BLaER1 (cell line): ENCODE measurements around the gene TTYH3.
A peak's percentile ranks its signal among the peaks of the same experiment; 100 is the strongest.

Experiments
- H3K27ac ChIP-seq: shearing (Covaris generic); formaldehyde crosslinking; 2 replicates; pipeline ENCODE4 v1.8.1; 2022
- H3K27me3 ChIP-seq: shearing (Covaris generic); formaldehyde crosslinking; 2 replicates; pipeline ENCODE4 v1.8.1; 2022
- H3K36me3 ChIP-seq: shearing (Covaris generic); formaldehyde crosslinking; 2 replicates; pipeline ENCODE4 v1.8.1; 2022
- H3K4me1 ChIP-seq: shearing (Covaris generic); formaldehyde crosslinking; 2 replicates; pipeline ENCODE4 v1.8.1; 2022
- H3K4me2 ChIP-seq: shearing (Covaris generic); formaldehyde crosslinking; 2 replicates; pipeline ENCODE4 v1.8.1; 2022
- H3K4me3 ChIP-seq: shearing (Covaris generic); formaldehyde crosslinking; 2 replicates; pipeline ENCODE4 v1.8.1; 2022
- H3K9ac ChIP-seq: shearing (Covaris generic); formaldehyde crosslinking; 2 replicates; pipeline ENCODE4 v1.8.1; 2022
- H3K9me3 ChIP-seq: shearing (Covaris generic); formaldehyde crosslinking; 2 replicates; pipeline ENCODE4 v1.8.1; 2022
- H4K20me1 ChIP-seq: shearing (Covaris generic); formaldehyde crosslinking; 2 replicates; pipeline ENCODE4 v1.8.1; 2022
- Cebpa-rat ChIP-seq: shearing (Covaris generic); IDR thresholded peaks from 2 replicates; pipeline ENCODE4 v1.8.1; 2022

TTYH3 gene

DNA sequence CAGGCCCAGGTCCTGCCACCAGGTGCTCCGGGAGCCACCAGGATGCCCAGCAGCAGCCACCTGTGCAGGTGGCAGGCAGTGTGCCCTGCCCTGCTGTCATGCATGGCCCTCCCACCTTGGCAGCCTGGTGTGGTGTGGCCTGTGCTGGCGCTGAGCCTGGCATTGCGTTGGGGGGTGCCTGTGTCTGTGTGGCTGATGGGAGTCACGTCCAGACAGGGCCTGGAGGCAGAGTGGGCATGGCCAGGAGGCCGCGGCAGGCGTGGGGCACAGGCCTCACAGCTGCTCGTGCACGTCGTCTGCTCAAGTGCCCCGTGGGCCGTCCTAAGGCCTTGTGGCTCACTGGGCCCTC, 8.7 kb downstream of the TTYH3 start:
- Histone ChIP-seq H3K36me3 (peaks cover 41% of the 10 kb centered on the region), H3K4me3 (peak overlapping the region; percentile 58), H3K27ac (peak overlapping the region; percentile 97), H3K9ac (peak overlapping the region; percentile 81), H3K4me2 (peak overlapping the region; percentile 97), H4K20me1 (peaks cover 95% of the 10 kb centered on the region), H3K9me3 (no peaks in the 10 kb centered on the region), H3K27me3 (no peaks in the 10 kb centered on the region), H3K4me1 (peaks cover 100% of the 10 kb centered on the region)
- TF ChIP-seq Cebpa-rat, result no peak

DNA sequence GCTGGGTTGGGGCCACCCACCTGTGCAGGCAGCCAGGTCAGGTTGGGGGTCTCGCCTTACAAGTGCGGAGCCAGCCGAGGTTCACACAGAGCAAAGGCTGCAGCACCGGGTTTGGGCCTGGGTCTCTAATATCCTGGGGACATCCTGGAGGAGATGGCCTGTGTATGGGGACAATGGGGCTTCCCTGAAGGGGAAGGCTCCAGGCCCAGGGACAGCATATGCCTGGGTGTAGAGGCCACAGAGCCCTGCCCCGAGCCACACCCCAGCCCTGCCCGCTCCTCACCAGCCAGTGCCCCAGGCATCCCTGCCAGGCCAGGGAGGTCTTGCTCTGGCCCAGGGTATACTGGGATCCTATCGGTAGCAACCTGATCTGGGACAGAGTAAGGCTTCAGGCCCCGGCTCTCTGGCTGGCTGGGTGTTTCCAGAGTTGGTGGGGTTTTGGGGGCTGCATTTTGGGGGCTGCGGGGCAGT, 9.1 kb downstream of the TTYH3 start:
- peak overlapping the region; percentile 97 for H3K4me2 ChIP-seq
- peak overlapping the region; percentile 97 for H3K27ac ChIP-seq
- peaks cover 100% of the 10 kb centered on the region for H3K4me1 ChIP-seq
- peaks cover 37% of the 10 kb centered on the region for H3K36me3 ChIP-seq
- no peaks in the 10 kb centered on the region for H3K9me3 ChIP-seq
- peak overlapping the region; percentile 58 for H3K4me3 ChIP-seq
- peak overlapping the region; percentile 81 for H3K9ac ChIP-seq
- peaks cover 95% of the 10 kb centered on the region for H4K20me1 ChIP-seq
- no peaks in the 10 kb centered on the region for H3K27me3 ChIP-seq
- TF ChIP-seq Cebpa-rat, result no peak

DNA sequence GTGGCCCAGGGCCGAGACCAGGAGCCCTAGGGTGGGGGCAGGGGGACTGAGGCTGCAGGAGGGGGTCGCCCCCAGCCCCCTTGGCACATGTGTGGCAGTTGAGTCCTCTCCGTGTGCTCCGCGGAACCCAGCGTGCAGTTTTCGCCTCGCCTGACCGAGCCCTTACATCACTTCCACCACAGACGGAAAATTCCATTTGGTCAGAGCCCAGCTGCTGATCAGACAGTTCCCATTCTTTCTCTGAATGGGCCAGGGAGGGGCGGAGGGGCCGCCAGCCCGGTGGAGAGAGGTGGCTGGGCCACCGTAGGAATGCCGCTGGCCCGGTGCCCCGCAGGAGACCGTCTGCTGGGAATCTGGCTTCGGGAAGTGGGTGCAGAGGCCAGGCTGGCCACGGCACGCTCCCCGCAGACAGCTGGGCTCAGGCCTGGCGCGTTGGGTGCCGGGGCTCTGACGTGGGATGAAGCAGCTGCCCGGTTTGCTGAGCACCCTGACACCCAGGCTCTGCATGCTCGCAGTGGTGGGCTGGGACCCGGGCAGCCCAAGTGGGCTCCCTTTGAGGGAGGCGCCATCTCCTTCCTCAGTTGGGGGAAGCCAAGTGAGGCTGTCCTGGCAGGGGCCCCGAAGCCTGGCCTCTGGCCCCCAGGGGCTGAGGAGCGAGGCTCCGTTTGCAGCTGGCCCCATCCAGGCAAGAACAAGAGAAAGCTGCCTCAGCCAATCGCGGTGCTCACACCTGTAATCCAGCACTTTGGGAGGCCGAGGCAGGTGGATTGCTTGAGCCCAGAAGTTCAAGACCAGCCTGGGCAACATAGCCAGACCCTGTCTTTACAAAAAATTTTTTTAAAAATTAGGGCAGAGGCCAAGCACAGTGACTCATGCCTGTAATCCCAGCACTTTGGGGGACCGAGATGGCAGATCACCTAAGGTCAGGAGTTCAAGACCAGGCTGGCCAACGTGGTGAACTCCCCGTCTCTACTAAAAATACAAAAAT, 9.9 kb downstream of the TTYH3 start:
- Histone ChIP-seq H3K27ac (peak overlapping the region; percentile 97), H3K9me3 (no peaks in the 10 kb centered on the region), H3K9ac (peak overlapping the region; percentile 81), H3K4me2 (peak overlapping the region; percentile 97), H3K4me3 (peak overlapping the region; percentile 58), H3K27me3 (no peaks in the 10 kb centered on the region), H4K20me1 (peaks cover 95% of the 10 kb centered on the region), H3K4me1 (peaks cover 100% of the 10 kb centered on the region), H3K36me3 (peaks cover 35% of the 10 kb centered on the region)
- TF ChIP-seq Cebpa-rat, result peak; percentile 70; the same call in 1 of the 2 replicates

DNA sequence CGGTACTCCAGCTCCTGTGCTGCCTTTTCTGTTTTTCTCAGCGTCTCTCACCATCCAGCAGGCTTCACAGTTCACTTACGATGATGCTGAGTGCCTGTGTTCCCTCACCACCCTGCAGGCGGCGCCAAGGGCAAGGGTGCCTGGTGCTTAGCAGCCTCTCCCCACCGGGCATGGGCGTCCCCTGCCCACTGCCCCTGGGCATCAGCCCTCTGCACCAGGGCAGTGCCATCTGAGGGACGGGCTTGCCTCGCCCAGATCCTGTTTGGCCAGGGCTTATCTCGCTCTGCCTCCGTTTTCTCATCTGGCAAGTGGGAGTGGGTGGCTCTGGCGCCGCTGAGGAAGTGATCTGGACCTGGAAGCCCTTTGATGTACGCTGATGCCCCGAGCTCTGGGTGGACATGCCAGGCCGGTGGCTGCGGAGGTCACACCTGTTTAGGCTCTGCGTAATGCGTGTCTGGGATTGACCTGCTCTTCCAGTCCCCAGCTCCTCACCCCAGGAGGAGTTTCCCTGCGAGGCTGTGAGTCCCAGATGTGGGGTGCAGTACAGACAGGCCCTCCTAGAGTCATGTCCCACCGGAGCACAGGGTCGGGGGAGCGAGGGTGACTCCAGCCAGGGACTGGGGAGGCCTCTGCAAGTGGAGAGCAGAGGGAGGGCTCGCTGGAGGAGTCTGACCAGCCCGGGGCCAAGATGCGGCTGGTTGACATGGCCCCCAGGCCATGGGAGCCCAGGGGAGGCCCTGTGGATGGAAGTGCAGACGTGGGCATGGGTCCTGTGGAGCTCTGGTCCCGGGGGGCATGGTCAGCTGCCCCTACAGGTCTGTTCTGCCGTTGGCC, 11.8 kb downstream of the TTYH3 start:
- H3K4me2 ChIP-seq, result peak overlapping the region; percentile 97
- no peak for TF ChIP-seq Cebpa-rat
- peak overlapping the region; percentile 72 for H3K9ac ChIP-seq
- H3K4me3 ChIP-seq, result peak overlapping the region; percentile 55
- H3K27ac ChIP-seq, result peak overlapping the region; percentile 82
- no peaks in the 10 kb centered on the region for H3K27me3 ChIP-seq
- H3K9me3 ChIP-seq, result no peaks in the 10 kb centered on the region
- H3K36me3 ChIP-seq, result peaks cover 51% of the 10 kb centered on the region
- H3K4me1 ChIP-seq, result peaks cover 99% of the 10 kb centered on the region
- H4K20me1 ChIP-seq, result peaks cover 95% of the 10 kb centered on the region

DNA sequence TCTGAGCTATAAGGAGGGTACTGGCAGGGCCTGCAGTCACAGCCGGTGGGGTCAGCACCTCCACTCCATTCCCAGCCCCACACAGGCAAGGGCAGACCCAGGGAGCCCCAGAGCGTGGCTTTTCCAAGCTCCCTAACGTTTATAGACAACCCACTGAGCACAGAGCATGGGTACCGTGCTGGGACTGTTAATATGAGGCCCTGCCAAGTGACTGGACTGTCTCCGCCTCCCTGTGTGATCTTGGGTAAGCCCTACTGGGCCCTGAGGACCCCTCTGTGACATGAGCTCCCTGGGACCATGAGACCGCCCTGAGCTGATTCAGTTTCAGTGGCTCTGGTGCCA, 12.4 kb downstream of the TTYH3 start:
- Histone ChIP-seq H3K27ac (peak overlapping the region; percentile 82), H3K27me3 (no peaks in the 10 kb centered on the region), H3K4me2 (peak overlapping the region; percentile 97), H3K9ac (peak overlapping the region; percentile 72), H3K9me3 (no peaks in the 10 kb centered on the region), H3K4me3 (peak overlapping the region; percentile 55), H3K4me1 (peaks cover 96% of the 10 kb centered on the region), H4K20me1 (peaks cover 95% of the 10 kb centered on the region), H3K36me3 (peaks cover 51% of the 10 kb centered on the region)
- no peak for TF ChIP-seq Cebpa-rat

DNA sequence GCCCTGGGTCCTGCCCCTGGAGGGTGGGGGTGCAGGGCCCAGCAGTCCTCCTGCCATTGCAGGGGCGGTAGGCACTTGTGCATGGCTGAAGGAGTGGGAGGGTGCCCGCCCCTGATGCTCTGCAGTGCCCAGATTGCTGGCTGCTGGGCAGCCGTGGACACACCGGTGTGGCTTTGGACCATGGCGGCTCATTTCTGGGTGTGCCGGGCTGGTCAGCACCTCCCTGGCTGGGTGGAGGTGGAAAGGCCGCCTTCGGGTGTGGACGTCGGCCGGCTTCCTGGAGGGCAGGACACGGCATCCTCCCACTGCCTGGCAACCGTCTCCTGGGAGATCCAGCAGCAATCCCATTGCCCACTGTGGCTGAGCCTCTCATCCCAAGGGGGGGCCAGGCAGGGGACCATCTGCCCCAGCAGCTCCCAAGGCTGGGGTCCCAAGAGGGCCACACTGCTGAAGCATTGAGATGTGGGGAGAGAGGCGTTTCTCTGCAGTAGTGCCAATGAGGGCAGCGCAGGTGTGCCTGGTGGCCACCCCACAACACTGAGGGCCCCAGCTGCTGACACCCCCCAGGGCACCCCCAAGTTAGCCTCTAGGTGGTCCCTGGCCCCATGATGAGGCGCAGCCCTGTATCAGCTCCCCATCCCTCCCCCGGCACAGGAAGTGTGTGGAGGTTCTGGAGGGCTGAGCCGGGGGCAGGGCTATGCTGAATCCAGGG, 12.9 kb downstream of the TTYH3 start:
- no peak for TF ChIP-seq Cebpa-rat
- peaks cover 51% of the 10 kb centered on the region for H3K36me3 ChIP-seq
- H3K27ac ChIP-seq, result peak overlapping the region; percentile 82
- H4K20me1 ChIP-seq, result peaks cover 95% of the 10 kb centered on the region
- H3K4me3 ChIP-seq, result peak overlapping the region; percentile 55
- H3K9ac ChIP-seq, result peak overlapping the region; percentile 72
- H3K4me2 ChIP-seq, result peak overlapping the region; percentile 97
- no peaks in the 10 kb centered on the region for H3K27me3 ChIP-seq
- peaks cover 96% of the 10 kb centered on the region for H3K4me1 ChIP-seq
- H3K9me3 ChIP-seq, result no peaks in the 10 kb centered on the region

DNA sequence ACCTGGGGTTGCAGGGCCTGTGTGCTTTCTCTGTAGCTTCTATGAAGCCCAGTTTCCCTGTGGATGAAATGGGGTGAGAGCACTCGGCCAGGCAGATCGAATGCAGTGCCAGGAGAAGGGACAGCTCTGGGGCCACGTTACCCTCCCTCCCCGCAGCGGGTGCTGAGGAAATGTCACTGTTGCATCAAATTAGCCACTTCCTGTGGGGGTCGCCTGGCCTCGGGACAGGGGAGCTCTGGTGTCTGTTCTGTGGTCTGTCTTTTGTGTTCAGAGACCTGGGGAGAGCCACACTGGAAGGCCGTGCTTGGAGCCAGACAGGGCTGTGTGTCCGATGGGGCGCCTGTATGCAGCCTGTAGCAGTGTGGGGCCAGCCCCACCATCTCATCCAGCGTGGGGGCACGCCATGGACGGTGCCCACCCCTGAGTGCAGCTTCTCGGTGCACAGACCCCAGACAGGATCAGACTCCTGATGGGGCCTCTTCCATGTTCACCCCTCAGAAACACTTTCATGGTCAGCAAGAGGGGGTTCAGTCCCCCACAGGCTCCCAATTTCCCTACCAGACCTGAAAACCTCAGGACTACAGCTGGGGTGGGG, 13.6 kb downstream of the TTYH3 start:
- peak; percentile 74; the same call in 1 of the 2 replicates for TF ChIP-seq Cebpa-rat
- H3K27me3 ChIP-seq, result no peaks in the 10 kb centered on the region
- peaks cover 96% of the 10 kb centered on the region for H3K4me1 ChIP-seq
- H3K36me3 ChIP-seq, result peaks cover 51% of the 10 kb centered on the region
- H4K20me1 ChIP-seq, result peaks cover 95% of the 10 kb centered on the region
- H3K27ac ChIP-seq, result peak overlapping the region; percentile 82
- peak overlapping the region; percentile 97 for H3K4me2 ChIP-seq
- peak overlapping the region; percentile 72 for H3K9ac ChIP-seq
- peak overlapping the region; percentile 55 for H3K4me3 ChIP-seq
- no peaks in the 10 kb centered on the region for H3K9me3 ChIP-seq

DNA sequence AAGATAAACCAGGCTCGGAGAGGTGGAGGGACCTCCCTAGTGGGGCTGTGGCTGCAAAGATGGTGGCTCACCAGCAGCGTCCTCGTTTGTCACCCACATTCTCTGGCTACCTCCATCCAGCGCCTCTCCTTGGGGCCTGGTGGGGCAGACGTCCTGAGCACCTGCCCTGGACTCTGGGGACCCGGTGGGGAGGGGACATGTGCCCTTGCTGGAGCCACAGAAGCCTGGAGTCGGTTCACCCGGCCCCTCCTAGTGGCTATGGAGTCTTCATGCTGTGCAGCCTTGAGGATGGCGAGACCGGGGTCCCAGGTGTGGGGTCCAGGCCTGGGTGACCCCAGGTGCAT, 14.5 kb downstream of the TTYH3 start:
- Histone ChIP-seq H3K4me2 (peak overlapping the region; percentile 97), H4K20me1 (peaks cover 99% of the 10 kb centered on the region), H3K9ac (peak overlapping the region; percentile 34; the same call in 1 of the 2 replicates), H3K4me1 (peaks cover 96% of the 10 kb centered on the region), H3K36me3 (peaks cover 58% of the 10 kb centered on the region), H3K27me3 (no peaks in the 10 kb centered on the region), H3K27ac (peak overlapping the region; percentile 58; the same call in 1 of the 2 replicates), H3K4me3 (no peak overlapping the region), H3K9me3 (no peaks in the 10 kb centered on the region)
- TF ChIP-seq Cebpa-rat, result no peak
